Measurements from ENCODE around the gene PTAR1.
A peak's percentile ranks its signal among the peaks of the same experiment; 100 is the strongest.

The PTAR1 gene, protein sequence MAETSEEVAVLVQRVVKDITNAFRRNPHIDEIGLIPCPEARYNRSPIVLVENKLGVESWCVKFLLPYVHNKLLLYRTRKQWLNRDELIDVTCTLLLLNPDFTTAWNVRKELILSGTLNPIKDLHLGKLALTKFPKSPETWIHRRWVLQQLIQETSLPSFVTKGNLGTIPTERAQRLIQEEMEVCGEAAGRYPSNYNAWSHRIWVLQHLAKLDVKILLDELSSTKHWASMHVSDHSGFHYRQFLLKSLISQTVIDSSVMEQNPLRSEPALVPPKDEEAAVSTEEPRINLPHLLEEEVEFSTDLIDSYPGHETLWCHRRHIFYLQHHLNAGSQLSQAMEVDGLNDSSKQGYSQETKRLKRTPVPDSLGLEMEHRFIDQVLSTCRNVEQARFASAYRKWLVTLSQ

DNA sequence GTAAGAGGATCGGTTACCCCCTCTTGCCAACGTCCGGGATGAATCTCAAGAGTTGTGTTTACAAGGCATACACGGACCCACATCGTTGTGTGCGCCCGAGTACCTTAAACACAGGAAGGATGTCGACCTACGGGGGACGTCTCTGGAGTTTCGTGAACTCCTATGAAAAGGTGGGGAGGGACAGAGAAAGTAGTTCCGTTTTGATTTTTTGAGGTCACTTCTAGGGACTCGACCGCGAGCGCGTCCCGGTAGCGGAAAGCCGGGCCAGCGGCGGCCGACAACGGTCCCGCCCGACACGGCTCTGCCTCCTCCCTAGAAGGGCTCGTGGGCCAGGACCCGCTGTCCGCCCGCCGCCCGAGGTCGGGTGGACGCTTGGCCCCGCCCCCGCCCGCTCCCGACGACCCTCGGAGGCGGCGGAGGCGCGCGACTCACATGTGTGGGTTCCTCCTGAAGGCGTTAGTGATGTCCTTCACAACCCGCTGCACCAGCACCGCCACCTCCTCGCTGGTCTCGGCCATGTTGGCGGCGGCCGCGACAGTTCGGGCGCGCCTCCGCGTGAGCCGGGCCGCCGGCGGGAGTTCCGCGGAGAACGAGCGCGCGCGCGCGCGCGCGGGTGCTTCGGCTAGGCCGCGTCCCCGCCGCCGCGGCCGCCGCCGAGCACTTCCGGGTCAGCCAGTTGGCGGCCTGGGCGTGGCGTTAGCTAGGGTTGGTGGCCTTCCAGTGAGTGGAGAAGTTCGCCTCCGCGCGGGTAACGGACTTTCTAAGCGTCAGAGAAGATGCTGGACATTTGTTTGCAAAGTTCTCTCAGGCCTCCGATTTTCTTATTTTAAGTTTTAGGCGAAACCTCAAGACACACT lies at the start of gene PTAR1:
Gene PTAR1 (minus strand): TSS at position 591 of the 857 bp plus-strand sequence. CDS start 73 bp downstream, at position 518.
- Histone ChIP-seq H3K4me1 (ENCODE audit: low read length) (peaks cover 8% of the 10 kb centered on the region; the same call in 1 of the 2 replicates), H2AFZ (ENCODE audit: low read length) (peak within 1 kb of the TSS; percentile 92), H3K4me2 (ENCODE audit: low read depth, low read length) (peak within 1 kb of the TSS; percentile 74), H3K9me3 (replicated peaks; ENCODE audit: insufficient read depth, low read length) (no peaks in the 10 kb centered on the region), H3K79me2 (ENCODE audit: low read length) (peaks cover 47% of the 10 kb centered on the region), H3K4me3 (ENCODE audit: low read length) (peak within 1 kb of the TSS; percentile 74), H3K9ac (ENCODE audit: low read length) (peak within 1 kb of the TSS; percentile 95), H3K9me2 (replicated peaks; ENCODE audit: insufficient read depth, low read length) (no peaks in the 10 kb centered on the region), H3K27ac (ENCODE audit: low read length) (peak within 1 kb of the TSS; percentile 91), H3K36me3 (replicated peaks; ENCODE audit: insufficient read depth, low read length) (no peaks in the 10 kb centered on the region), H3F3A (ENCODE audit: insufficient read depth, low read length) (peaks cover 14% of the 10 kb centered on the region; the same call in 1 of the 2 replicates), H3K27me3 (replicated peaks; ENCODE audit: insufficient read depth, low read length) (no peaks in the 10 kb centered on the region), H4K20me1 (ENCODE audit: insufficient read depth, low read length) (peaks cover 4% of the 10 kb centered on the region; the same call in 1 of the 2 replicates)
- TF ChIP-seq, protein P1, sequence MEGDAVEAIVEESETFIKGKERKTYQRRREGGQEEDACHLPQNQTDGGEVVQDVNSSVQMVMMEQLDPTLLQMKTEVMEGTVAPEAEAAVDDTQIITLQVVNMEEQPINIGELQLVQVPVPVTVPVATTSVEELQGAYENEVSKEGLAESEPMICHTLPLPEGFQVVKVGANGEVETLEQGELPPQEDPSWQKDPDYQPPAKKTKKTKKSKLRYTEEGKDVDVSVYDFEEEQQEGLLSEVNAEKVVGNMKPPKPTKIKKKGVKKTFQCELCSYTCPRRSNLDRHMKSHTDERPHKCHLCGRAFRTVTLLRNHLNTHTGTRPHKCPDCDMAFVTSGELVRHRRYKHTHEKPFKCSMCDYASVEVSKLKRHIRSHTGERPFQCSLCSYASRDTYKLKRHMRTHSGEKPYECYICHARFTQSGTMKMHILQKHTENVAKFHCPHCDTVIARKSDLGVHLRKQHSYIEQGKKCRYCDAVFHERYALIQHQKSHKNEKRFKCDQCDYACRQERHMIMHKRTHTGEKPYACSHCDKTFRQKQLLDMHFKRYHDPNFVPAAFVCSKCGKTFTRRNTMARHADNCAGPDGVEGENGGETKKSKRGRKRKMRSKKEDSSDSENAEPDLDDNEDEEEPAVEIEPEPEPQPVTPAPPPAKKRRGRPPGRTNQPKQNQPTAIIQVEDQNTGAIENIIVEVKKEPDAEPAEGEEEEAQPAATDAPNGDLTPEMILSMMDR (IDR thresholded peaks at IDR 0.05; ENCODE audit: low read length), result no peak
- peak; percentile 95 for DNase-seq

DNA sequence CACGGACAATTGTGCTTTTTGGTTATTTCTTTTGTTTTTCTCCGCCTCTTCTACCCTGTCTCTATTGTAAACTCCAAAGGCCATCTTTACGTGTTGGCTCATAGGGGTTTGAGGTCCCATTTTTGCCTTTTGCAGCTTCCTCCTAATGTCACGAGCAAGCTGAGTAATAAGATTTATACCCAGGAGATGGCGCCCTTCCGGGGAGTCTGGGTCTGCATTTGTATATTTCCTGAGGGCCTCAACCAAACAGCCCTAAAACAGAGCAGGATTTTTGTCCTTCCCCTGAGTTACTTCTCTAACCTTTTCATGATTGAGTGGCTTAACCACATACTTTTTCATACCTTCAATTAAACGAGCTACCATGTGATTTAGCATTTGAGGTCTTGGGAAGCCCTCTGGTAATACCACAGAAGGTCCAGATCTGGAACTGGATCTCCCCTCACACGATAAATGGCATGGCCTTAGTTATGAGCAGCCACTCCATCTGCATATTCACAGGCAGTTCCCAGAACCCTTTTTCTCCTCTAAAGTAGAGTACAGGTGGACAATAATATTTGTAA lies 49.6 kb upstream of the PTAR1 start:
- TF ChIP-seq EZH2 (optimal IDR thresholded peaks at IDR 0.05; ENCODE audit: low read depth, low read length), result no peak
- TF ChIP-seq, protein P1 (IDR thresholded peaks at IDR 0.05; ENCODE audit: low read length), result peak; percentile 27
- TF ChIP-seq EZH2phosphoT487 (IDR thresholded peaks at IDR 0.05; ENCODE audit: low read length), result no peak
- no peak for DNase-seq
- no peak overlapping the region for H2AFZ ChIP-seq (ENCODE audit: low read length)

DNA sequence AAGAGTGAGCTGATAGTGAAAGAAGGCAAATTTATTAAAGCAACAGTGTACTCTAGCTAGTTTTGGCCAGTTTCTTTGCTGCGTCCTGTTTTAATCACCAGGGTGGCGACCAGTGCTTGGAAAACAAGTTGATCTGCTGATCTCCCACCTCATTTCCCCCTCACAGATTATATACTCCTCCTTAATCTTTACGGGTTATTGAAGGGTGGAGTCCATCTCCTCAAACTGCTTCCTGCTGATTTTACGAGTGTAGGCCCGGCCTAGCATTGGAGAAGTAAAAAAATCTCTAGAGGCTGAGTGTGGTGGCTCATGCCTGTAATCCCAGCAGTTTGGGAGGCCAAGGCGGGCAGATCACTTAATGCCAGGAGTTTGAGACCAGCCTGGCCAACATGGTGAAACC lies 46.8 kb upstream of the PTAR1 start:
- H3K27ac ChIP-seq (ENCODE audit: low read length), result no peak overlapping the region
- H3K4me3 ChIP-seq (ENCODE audit: low read length), result no peak overlapping the region
- peaks cover 6% of the 10 kb centered on the region; the same call in 1 of the 2 replicates for H3K4me1 ChIP-seq (ENCODE audit: low read length)
- no peaks in the 10 kb centered on the region for H3F3A ChIP-seq (ENCODE audit: insufficient read depth, low read length)
- no peak for DNase-seq
- no peaks in the 10 kb centered on the region for H3K9me2 ChIP-seq (replicated peaks; ENCODE audit: insufficient read depth, low read length)
- no peaks in the 10 kb centered on the region for H3K9me3 ChIP-seq (replicated peaks; ENCODE audit: insufficient read depth, low read length)
- H3K27me3 ChIP-seq (replicated peaks; ENCODE audit: insufficient read depth, low read length), result no peaks in the 10 kb centered on the region
- no peaks in the 10 kb centered on the region for H4K20me1 ChIP-seq (ENCODE audit: insufficient read depth, low read length)
- H3K9ac ChIP-seq (ENCODE audit: low read length), result no peak overlapping the region
- no peaks in the 10 kb centered on the region for H3K36me3 ChIP-seq (replicated peaks; ENCODE audit: insufficient read depth, low read length)
- H3K4me2 ChIP-seq (ENCODE audit: low read depth, low read length), result no peak overlapping the region
- TF ChIP-seq, protein P1 (IDR thresholded peaks at IDR 0.05; ENCODE audit: low read length), result no peak
- no peak for TF ChIP-seq EZH2phosphoT487 (IDR thresholded peaks at IDR 0.05; ENCODE audit: low read length)
- no peak for TF ChIP-seq EZH2 (optimal IDR thresholded peaks at IDR 0.05; ENCODE audit: low read depth, low read length)
- no peaks in the 10 kb centered on the region for H3K79me2 ChIP-seq (ENCODE audit: low read length)
- no peak overlapping the region for H2AFZ ChIP-seq (ENCODE audit: low read length)

More for the DNA sequence above, 49.6 kb upstream of the PTAR1 start:
- no peaks in the 10 kb centered on the region for H3K36me3 ChIP-seq (replicated peaks; ENCODE audit: insufficient read depth, low read length)
- H3K4me1 ChIP-seq (ENCODE audit: low read length), result peaks cover 21% of the 10 kb centered on the region
- H3K79me2 ChIP-seq (ENCODE audit: low read length), result no peaks in the 10 kb centered on the region
- no peaks in the 10 kb centered on the region for H3F3A ChIP-seq (ENCODE audit: insufficient read depth, low read length)
- H3K9me2 ChIP-seq (replicated peaks; ENCODE audit: insufficient read depth, low read length), result no peaks in the 10 kb centered on the region
- H4K20me1 ChIP-seq (ENCODE audit: insufficient read depth, low read length), result no peaks in the 10 kb centered on the region
- no peak overlapping the region for H3K4me2 ChIP-seq (ENCODE audit: low read depth, low read length)
- H3K27ac ChIP-seq (ENCODE audit: low read length), result no peak overlapping the region
- no peak overlapping the region for H3K9ac ChIP-seq (ENCODE audit: low read length)
- no peaks in the 10 kb centered on the region for H3K9me3 ChIP-seq (replicated peaks; ENCODE audit: insufficient read depth, low read length)
- no peak overlapping the region for H3K4me3 ChIP-seq (ENCODE audit: low read length)
- H3K27me3 ChIP-seq (replicated peaks; ENCODE audit: insufficient read depth, low read length), result no peaks in the 10 kb centered on the region

Measured in MM.1S (cell line).